GM12801 (cell line): ENCODE data around the gene SOAT1.

ENCODE experiments used
- CTCF ChIP-seq: IDR thresholded peaks from one replicate; pipeline ENCODE4 v1.5.1; 2011; ENCODE audit warnings: control low read depth; ENCODE audit not compliant: insufficient read length; ENCODE audit errors: extremely low read depth

SOAT1 gene

DNA sequence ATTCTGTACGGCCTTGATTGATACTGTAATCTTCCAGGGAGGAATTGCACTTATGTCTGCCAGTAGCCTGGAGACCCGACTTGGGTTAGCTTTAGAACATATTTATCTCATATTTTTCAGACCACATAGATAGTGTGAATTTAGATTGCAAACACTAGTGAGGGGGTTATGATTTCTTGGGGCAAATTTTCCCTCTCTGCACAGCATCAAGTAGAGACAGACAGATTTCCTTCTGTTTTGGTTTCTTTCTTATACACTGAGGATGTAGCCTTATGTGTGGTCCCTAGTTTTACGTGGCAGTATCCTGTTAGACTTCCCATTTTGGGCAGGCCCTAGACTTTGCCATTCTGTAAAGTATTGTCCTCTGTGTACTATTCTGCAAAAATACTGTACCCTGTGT, 29.0 kb downstream of the SOAT1 start:
- TF ChIP-seq CTCF, result no peak

DNA sequence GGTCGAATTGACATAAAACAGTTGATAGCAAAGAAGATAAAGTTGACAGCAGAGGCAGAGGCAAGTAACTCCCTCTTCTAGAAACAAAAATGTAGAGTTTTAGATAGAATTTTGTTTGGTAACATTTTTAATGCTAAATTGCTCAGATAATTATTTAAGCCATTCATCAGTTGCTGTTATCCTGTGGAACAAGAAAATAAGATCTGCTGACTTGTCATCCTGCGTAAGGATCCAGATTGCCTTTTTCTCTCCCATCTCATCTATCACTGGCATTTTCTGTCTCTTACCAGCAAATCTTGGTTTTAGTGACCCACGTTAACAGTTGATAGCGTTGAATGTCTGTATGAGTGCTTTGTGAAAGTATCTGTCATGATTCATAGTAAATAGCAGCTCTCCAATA, 29.8 kb downstream of the SOAT1 start:
- TF ChIP-seq CTCF, result no peak

- TF ChIP-seq CTCF, result no peak
Observed at GRCh38 chr1:179325836-179326235, 32.2 kb downstream of the SOAT1 start.

DNA sequence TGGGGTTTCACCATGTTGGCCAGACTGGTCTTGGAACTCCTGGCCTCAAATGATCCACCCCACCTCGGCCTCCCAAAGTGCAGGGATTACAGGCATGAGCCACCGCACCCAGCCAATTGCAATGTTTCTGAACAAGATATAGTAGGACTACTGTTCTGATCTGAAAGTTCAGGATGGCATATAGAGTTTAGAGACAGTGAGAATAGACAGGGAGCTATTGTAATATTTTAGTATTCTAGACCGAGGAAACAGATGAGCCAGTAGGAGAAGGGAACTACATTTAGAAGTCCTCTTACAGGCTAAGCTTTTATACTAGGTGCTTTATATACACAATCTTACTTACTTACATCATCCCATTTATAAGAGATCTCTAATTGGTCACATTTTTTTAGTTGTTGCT, 33.1 kb downstream of the SOAT1 start:
- TF ChIP-seq CTCF, result no peak

DNA sequence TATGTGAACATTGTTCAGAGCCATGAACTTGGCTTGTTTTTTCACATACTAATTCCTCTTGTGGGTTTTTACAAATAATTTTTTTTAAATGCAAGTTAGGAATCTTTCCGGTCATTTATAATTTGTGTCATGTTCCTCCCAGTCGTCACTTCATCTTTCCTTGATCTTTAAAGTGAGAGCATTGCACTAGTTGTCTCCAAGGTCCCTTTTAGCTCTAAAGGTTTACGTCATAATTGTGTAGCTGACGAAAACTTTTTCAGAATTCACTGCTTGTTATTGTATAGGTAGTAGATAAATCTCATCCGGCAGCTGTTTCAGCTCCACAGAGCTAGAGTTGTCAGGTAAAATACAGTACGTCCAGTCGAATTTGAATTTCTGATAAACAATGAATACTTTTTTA, 33.6 kb downstream of the SOAT1 start:
- TF ChIP-seq CTCF, result no peak

- no peak for TF ChIP-seq CTCF
Observed at GRCh38 chr1:179327679-179328078, 34.1 kb downstream of the SOAT1 start.

DNA sequence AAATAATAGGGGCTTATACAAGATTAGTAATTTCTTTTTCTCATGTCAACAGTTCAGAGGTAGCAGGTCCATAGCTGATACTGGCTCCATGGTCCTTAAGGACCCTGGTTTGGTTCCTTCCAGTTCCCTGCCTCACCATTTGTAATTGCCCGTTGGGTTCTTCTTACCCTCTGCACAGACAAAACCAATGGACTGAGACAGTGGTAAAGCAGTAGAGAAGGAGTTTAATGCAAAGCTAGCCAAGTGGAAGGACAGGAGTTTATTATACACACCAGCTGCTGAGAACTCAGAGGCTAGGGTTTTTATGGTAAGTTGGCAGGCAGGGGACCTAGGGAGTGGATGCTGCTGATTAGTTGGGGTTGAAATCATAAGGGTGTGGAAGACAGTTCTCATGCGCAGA, 36.3 kb downstream of the SOAT1 start:
- TF ChIP-seq CTCF, result no peak

DNA sequence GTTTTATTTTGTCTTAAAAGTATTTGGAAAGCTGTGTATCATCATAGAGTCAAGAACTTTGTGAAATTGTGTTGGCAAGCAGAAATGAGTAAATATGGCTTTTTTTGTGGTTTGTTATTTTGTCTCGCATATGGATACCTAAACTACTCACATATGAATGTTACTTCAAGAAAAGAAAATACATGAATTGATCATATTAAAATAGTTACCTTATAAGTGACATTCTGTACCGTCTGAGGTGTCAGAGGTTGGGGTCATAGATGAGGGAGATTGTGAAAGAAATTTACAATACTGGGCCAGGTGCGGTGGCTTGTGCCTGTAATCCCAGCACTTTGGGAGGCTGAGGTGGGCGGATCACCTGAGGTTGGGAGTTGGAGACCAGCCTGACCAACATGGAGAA, 40.8 kb downstream of the SOAT1 start:
- TF ChIP-seq CTCF, result no peak
